IMR-90 (cell line): ENCODE data around the gene ANO8. TPM values are rescaled to one million over a fixed set of nuclear protein-coding genes. Genes with fewer than 3 reads are reported as not detected.

Source experiments
- ATAC-seq: fragments of 200-7000 bp; cut with Tn5 transposase; 2 replicates; pipeline ENCODE4 v1.9.1; 2020; ENCODE audit warnings: low read depth, mild to moderate bottlenecking, moderate library complexity
- BruUV-seq: library from RNA; stranded (reverse); fragments of 400-500 nt; replicated peaks from 2 replicates; lab custom pipeline; 2021; lab: Mats Ljungman, UMichigan
- CTCF ChIA-PET: fragments of 300-600 bp; formaldehyde crosslinking; extraction: SDS; loops from one replicate; lab custom pipeline; 2021; ENCODE audit warnings: antibody characterized with exemption; lab: Yijun Ruan, JAX
- POLR2A ChIA-PET: fragments of 300-600 bp; sonication (Branson Sonifier 250); formaldehyde crosslinking; loops from one replicate; lab custom pipeline; 2022; ENCODE audit warnings: antibody characterized with exemption; ENCODE audit not compliant: unreplicated experiment; lab: Charles Lee
- DNase-seq: peaks from one replicate; pipeline ENCODE4 v3.0.0; 2013
- H2AFZ ChIP-seq: replicated peaks from 2 replicates; pipeline ENCODE3; 2013; ENCODE audit warnings: low read length, mild to moderate bottlenecking; ENCODE audit not compliant: poor library complexity
- H2AK5ac ChIP-seq: 2 replicates; pipeline ENCODE4 v1.6.1; 2013; ENCODE audit warnings: low read depth, low read length, inconsistent platforms
- H2AK9ac ChIP-seq: replicated peaks from 2 replicates; pipeline ENCODE3; 2013; ENCODE audit warnings: mild to moderate bottlenecking, low read depth, low read length, moderate library complexity; ENCODE audit not compliant: poor library complexity
- H2BK120ac ChIP-seq: 2 replicates; pipeline ENCODE4 v1.6.1; 2013; ENCODE audit warnings: low read depth, low read length, inconsistent platforms
- H2BK15ac ChIP-seq: 3 replicates; pipeline ENCODE4 v1.6.1; 2013; ENCODE audit warnings: low read depth, low read length, inconsistent platforms
- H2BK20ac ChIP-seq: 2 replicates; pipeline ENCODE4 v1.6.1; 2013; ENCODE audit warnings: low read depth, mild to moderate bottlenecking, inconsistent platforms, low read length, moderate library complexity
- H2BK5ac ChIP-seq: 2 replicates; pipeline ENCODE4 v1.6.1; 2013; ENCODE audit warnings: mild to moderate bottlenecking, low read depth, low read length, inconsistent platforms; ENCODE audit not compliant: poor library complexity, severe bottlenecking
- H3K14ac ChIP-seq: replicated peaks from 2 replicates; pipeline ENCODE4 v1.6.1; 2013; ENCODE audit warnings: low read depth, low read length, inconsistent platforms
- H3K18ac ChIP-seq: 2 replicates; pipeline ENCODE4 v1.6.1; 2013; ENCODE audit warnings: low read depth, low read length, control low read depth
- H3K23ac ChIP-seq: 2 replicates; pipeline ENCODE4 v1.6.1; 2013; ENCODE audit warnings: low read depth, low read length, inconsistent platforms
- H3K27ac ChIP-seq: 2 replicates; pipeline ENCODE4 v1.5.1; 2013; ENCODE audit warnings: mild to moderate bottlenecking, control low read depth, low read length; ENCODE audit not compliant: insufficient read depth
- H3K27me3 ChIP-seq: 2 replicates; pipeline ENCODE4 v1.6.1; 2013; ENCODE audit warnings: low read length; ENCODE audit not compliant: control insufficient read depth, insufficient read depth
- H3K36me3 ChIP-seq: 2 replicates; pipeline ENCODE4 v1.6.1; 2013; ENCODE audit warnings: low read length, mixed read lengths; ENCODE audit not compliant: control insufficient read depth, insufficient read depth
- H3K4ac ChIP-seq: 2 replicates; pipeline ENCODE4 v1.6.1; 2013; ENCODE audit warnings: low read depth, low read length, inconsistent platforms
- H3K4me1 ChIP-seq: 2 replicates; pipeline ENCODE4 v1.6.1; 2013; ENCODE audit warnings: low read length, mixed read lengths; ENCODE audit not compliant: control insufficient read depth, insufficient read depth
- H3K4me2 ChIP-seq: 2 replicates; pipeline ENCODE4 v1.6.1; 2013; ENCODE audit warnings: low read depth, mild to moderate bottlenecking, control low read depth, low read length, moderate library complexity
- H3K4me3 ChIP-seq: 2 replicates; pipeline ENCODE4 v1.5.1; 2013; ENCODE audit warnings: low read depth, mild to moderate bottlenecking, control low read depth, low read length, moderate library complexity; ENCODE audit not compliant: insufficient read depth
- H3K56ac ChIP-seq: 2 replicates; pipeline ENCODE4 v1.6.1; 2013; ENCODE audit warnings: low read length, inconsistent platforms; ENCODE audit not compliant: insufficient read depth; ENCODE audit errors: extremely low read depth
- H3K79me1 ChIP-seq, 2 experiments: 2 replicates each; pipeline ENCODE4 v1.6.1; 2013; ENCODE audit warnings: low read length in 2 of 2, inconsistent platforms in 1 of 2, low read depth in 1 of 2
- H3K9ac ChIP-seq: 2 replicates; pipeline ENCODE4 v1.6.1; 2013; ENCODE audit warnings: low read depth, low read length, control low read depth
- H3K9me1 ChIP-seq: 2 replicates; pipeline ENCODE4 v1.6.1; 2013; ENCODE audit warnings: low read length, inconsistent platforms; ENCODE audit not compliant: insufficient read depth
- H3K9me3 ChIP-seq: 2 replicates; pipeline ENCODE4 v1.6.1; 2013; ENCODE audit warnings: low read length; ENCODE audit not compliant: control insufficient read depth, insufficient read depth
- H4K20me1 ChIP-seq: 2 replicates; pipeline ENCODE4 v1.6.1; 2013; ENCODE audit warnings: low read length, inconsistent platforms; ENCODE audit not compliant: insufficient read depth
- H4K5ac ChIP-seq: 2 replicates; pipeline ENCODE4 v1.6.1; 2013; ENCODE audit warnings: mild to moderate bottlenecking, low read depth, low read length, control low read depth
- H4K8ac ChIP-seq, 2 experiments: 2 replicates each; pipeline ENCODE4 v1.6.1; 2013; ENCODE audit warnings: low read depth in 2 of 2, low read length in 2 of 2, control low read depth in 1 of 2, inconsistent platforms in 1 of 2
- H4K91ac ChIP-seq: 2 replicates; pipeline ENCODE4 v1.6.1; 2013; ENCODE audit warnings: low read depth, low read length, inconsistent platforms; ENCODE audit not compliant: insufficient read depth
- BHLHE40 ChIP-seq: fragments of 150-350 bp; IDR thresholded peaks from 2 replicates; pipeline ENCODE4 v1.6.1; 2016; ENCODE audit warnings: mild to moderate bottlenecking, low read depth, low read length
- CHD1 ChIP-seq: IDR thresholded peaks from 2 replicates; pipeline ENCODE4 v1.6.1; 2012; ENCODE audit warnings: low read depth, low read length, improper control_type of control experiment
- CTCF ChIP-seq: conservative IDR thresholded peaks from 2 replicates; pipeline ENCODE4 v1.5.1; 2012; ENCODE audit warnings: mild to moderate bottlenecking, low read depth, low read length, improper control_type of control experiment
- ELK1 ChIP-seq: fragments of 150-350 bp; IDR thresholded peaks from 2 replicates; pipeline ENCODE4 v1.6.1; 2016; ENCODE audit warnings: low read depth, mild to moderate bottlenecking, low read length, moderate library complexity, borderline replicate concordance
- FOS ChIP-seq: fragments of 150-350 bp; IDR thresholded peaks from 2 replicates; pipeline ENCODE4 v1.6.1; 2016; ENCODE audit warnings: low read depth, low read length
- MAFK ChIP-seq: IDR thresholded peaks from 2 replicates; pipeline ENCODE4 v1.6.1; 2012; ENCODE audit warnings: low read depth, low read length, improper control_type of control experiment
- MAZ ChIP-seq: IDR thresholded peaks from 2 replicates; pipeline ENCODE4 v1.6.1; 2012; ENCODE audit warnings: low read depth, mild to moderate bottlenecking, low read length, improper control_type of control experiment, moderate library complexity, borderline replicate concordance
- MXI1 ChIP-seq: IDR thresholded peaks from 2 replicates; pipeline ENCODE4 v1.6.1; 2012; ENCODE audit warnings: low read depth, mild to moderate bottlenecking, low read length, moderate library complexity, borderline replicate concordance
- NFE2L2 ChIP-seq: fragments of 150-350 bp; IDR thresholded peaks from 2 replicates; pipeline ENCODE4 v1.6.1; 2016; ENCODE audit warnings: low read depth, mild to moderate bottlenecking, low read length
- POLR2A ChIP-seq: IDR thresholded peaks from 2 replicates; pipeline ENCODE4 v1.6.1; 2012; ENCODE audit warnings: mild to moderate bottlenecking, low read depth, low read length
- RAD21 ChIP-seq: IDR thresholded peaks from 2 replicates; pipeline ENCODE4 v1.6.1; 2012; ENCODE audit warnings: low read length, improper control_type of control experiment
- RCOR1 ChIP-seq: IDR thresholded peaks from 2 replicates; pipeline ENCODE4 v1.6.1; 2012; ENCODE audit warnings: mild to moderate bottlenecking, low read length, improper control_type of control experiment; ENCODE audit not compliant: insufficient replicate concordance
- RFX5 ChIP-seq: IDR thresholded peaks from 2 replicates; pipeline ENCODE4 v1.8.0; 2012; ENCODE audit warnings: low read depth, mild to moderate bottlenecking, low read length, moderate library complexity
- SMC3 ChIP-seq: fragments of 150-350 bp; IDR thresholded peaks from 2 replicates; pipeline ENCODE4 v1.6.1; 2016; ENCODE audit warnings: low read depth, mild to moderate bottlenecking, antibody characterized with exemption, low read length, moderate library complexity
- USF2 ChIP-seq: fragments of 150-350 bp; IDR thresholded peaks from 2 replicates; pipeline ENCODE4 v1.6.1; 2017; ENCODE audit warnings: mild to moderate bottlenecking, antibody characterized with exemption, low read length, low read depth
- WGBS, 2 experiments: methylation state at CpG; one replicate each; pipeline versions ENCODE4 v1.1.5 to v1.1.7; 2013; ENCODE audit warnings: missing lambda C conversion rate in 2 of 2; ENCODE audit not compliant: insufficient read length in 1 of 2; ENCODE audit errors: extremely low coverage in 2 of 2; 5-methylcytosine and 5-hydroxymethylcytosine counted together
- dilution Hi-C: fragments of 300-500 bp; cut with HindIII; formaldehyde crosslinking; loops from one replicate; pipeline ENCODE4 v1.14.3; 2018; ENCODE audit warnings: low sequenced_read_pairs; ENCODE audit not compliant: unreplicated experiment
- in situ Hi-C: fragments of 300-500 bp; cut with MboI; formaldehyde crosslinking; loops from 3 replicates; pipeline ENCODE4 v1.14.3; 2019; ENCODE audit warnings: low sequenced_read_pairs, inconsistent platforms, mixed read lengths
- intact Hi-C: fragments of 100-400 bp; cut with micrococcal nuclease; formaldehyde crosslinking; loops from 2 replicates; pipeline ENCODE4 v1.10.0; 2022
- polyA plus RNA-seq, 3 experiments: library from polyadenylated mRNA; depleted of rRNA; stranded (reverse); fragments of >200 nt; gene quantifications; 2 replicates each; pipeline ENCODE4 v1.2.3, GENCODE V29; 2012; ENCODE audit warnings: low replicate concordance in 1 of 3
- total RNA-seq: library from RNA; depleted of rRNA; stranded (reverse); fragments of >200 nt; gene quantifications from 2 replicates; pipeline ENCODE4 v1.2.3, GENCODE V29; 2012

The ANO8 gene
- total and polyA plus RNA-seq, 2 of the 4 experiments (the other 2 are of a cell fraction): 1.6 to 5.6 TPM

GRCh38 chr19:17289489-17289888 is 45.2 kb downstream of the ANO8 start:
- peak; percentile 65 for ATAC-seq
- H2BK20ac ChIP-seq: no peak overlapping the region
- CTCF ChIA-PET: interaction anchor here (0.6 kb wide), 1 partner anchor 10 kb away, joined by 3 read pairs; no protein-coding TSS in a partner anchor
- no peak overlapping the region for H3K27ac ChIP-seq
- no peak overlapping the region for H4K91ac ChIP-seq
- H3K9me3 ChIP-seq: no peaks in the 10 kb centered on the region
- no peak overlapping the region for H4K5ac ChIP-seq
- peaks cover 0 to 13% of the 10 kb centered on the region in 2 experiments; a peak in 2 of 4 replicates for H3K79me1 ChIP-seq
- 0 out of 2 replicates have a peak, but pooled peaks cover 3% of the 10 kb centered on the region for H4K20me1 ChIP-seq
- peak overlapping the region; percentile 50 for H2AK9ac ChIP-seq
- peak; percentile 90 for DNase-seq
- H2BK15ac ChIP-seq: no peak overlapping the region
- H3K4me1 ChIP-seq: peaks cover 2% of the 10 kb centered on the region; the same call in 1 of the 2 replicates
- H2BK5ac ChIP-seq: no peak overlapping the region
- H2BK120ac ChIP-seq: 0 out of 2 replicates have a peak overlapping the region, but pooled peaks have one; percentile 30
- in situ Hi-C loops (loop anchor here (5.0 to 10.0 kb wide), 2 partner anchors 85 to 217 kb away; no protein-coding TSS in a partner anchor), dilution Hi-C loops (no loop called here), intact Hi-C loops (loop anchor here (10.0 kb wide), 1 partner anchor 515 kb away; no protein-coding TSS in a partner anchor)
- H3K18ac ChIP-seq: no peak overlapping the region
- H3K4me2 ChIP-seq: peak overlapping the region; percentile 42; the same call in 1 of the 2 replicates
- 12% methylated on average over 13 of the region's 22 CpGs; no CpG with 5 or more reads in 1 of the 2 experiments for WGBS, 2 experiments
- peak overlapping the region; percentile 92 for H2AFZ ChIP-seq
- H3K23ac ChIP-seq: no peak overlapping the region
- H2AK5ac ChIP-seq: no peak overlapping the region
- H4K8ac ChIP-seq: peak overlapping the region; percentile 27 to 90; a peak in 3 of 4 replicates
- no peaks in the 10 kb centered on the region for H3K27me3 ChIP-seq
- 0 out of 2 replicates have a peak overlapping the region, but pooled peaks have one; percentile 57 for H3K14ac ChIP-seq
- peaks cover 5% of the 10 kb centered on the region; the same call in 1 of the 2 replicates for H3K36me3 ChIP-seq
- no peak overlapping the region for H3K4me3 ChIP-seq
- H3K4ac ChIP-seq: peak overlapping the region; percentile 33; the same call in 1 of the 2 replicates
- POLR2A ChIA-PET: no interaction called here
- peaks cover 4% of the 10 kb centered on the region; the same call in 1 of the 2 replicates for H3K9me1 ChIP-seq
- BruUV-seq: no TSS peak
- H3K9ac ChIP-seq: no peak overlapping the region
- H3K56ac ChIP-seq: no peak overlapping the region
- TF ChIP-seq CTCF (no peak), ELK1 (no peak), BHLHE40 (no peak), RCOR1 (no peak), MAZ (no peak), RAD21 (no peak), SMC3 (no peak), MAFK (no peak), FOS (no peak), MXI1 (no peak), CHD1 (no peak), NFE2L2 (no peak), USF2 (no peak), POLR2A (no peak), RFX5 (no peak)
